Measurements from ENCODE around the gene ATP5MG. TPM values are rescaled to one million over a fixed set of nuclear protein-coding genes. Genes with fewer than 3 reads are reported as not detected.

Gene ATP5MG
- polyA plus RNA-seq, 3 donors = 257 to 688 (median 648) TPM

DNA sequence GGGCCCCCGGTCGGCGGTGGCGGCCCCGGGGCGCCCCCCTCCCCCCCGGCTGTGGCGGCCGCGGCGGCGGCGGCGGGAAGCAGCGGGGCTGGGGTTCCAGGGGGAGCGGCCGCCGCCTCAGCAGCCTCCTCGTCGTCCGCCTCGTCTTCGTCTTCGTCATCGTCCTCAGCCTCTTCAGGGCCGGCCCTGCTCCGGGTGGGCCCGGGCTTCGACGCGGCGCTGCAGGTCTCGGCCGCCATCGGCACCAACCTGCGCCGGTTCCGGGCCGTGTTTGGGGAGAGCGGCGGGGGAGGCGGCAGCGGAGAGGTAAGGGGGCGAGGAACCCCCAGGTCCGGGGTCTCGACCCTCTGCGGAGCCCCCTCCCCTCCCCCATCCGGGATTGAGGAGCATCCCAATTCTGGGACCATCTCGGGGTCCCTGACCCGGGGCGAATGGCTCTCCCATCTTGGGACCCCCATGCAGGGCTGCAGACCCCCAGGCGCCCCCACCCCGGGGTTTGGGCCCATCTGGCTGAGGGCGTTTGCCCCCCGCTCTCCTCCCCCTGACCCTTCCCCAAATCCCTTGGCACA, 35.3 kb downstream of the ATP5MG start:
- Mint-ChIP-seq H3K4me3 (peak overlapping the region; percentile 93 to 96), H3K9me3 (no peaks in the 10 kb centered on the region), H3K36me3 (peaks cover 3 to 6% of the 10 kb centered on the region in 2 donors), H3K27ac (peak overlapping the region in 6 of 7 donors; percentile 65 to 87 (median 76)), H3K4me1 (peaks cover 55% of the 10 kb centered on the region), H3K27me3 (ENCODE audit: low read depth in 3 of 3) (peaks cover 0 to 4% (median 0%) of the 10 kb centered on the region in 3 donors)
- H3K36me3 ChIP-seq (replicated peaks in 1 of 2; ENCODE audit: control insufficient read depth in 1 of 2, insufficient read depth in 2 of 2, low read length in 2 of 2) = peaks cover 0 to 1% of the 10 kb centered on the region in 2 donors
- peaks cover 52% of the 10 kb centered on the region for H3K79me2 ChIP-seq (ENCODE audit: insufficient read depth, low read length)
- peaks cover 50% of the 10 kb centered on the region for H4K20me1 ChIP-seq (ENCODE audit: insufficient read depth, low read length)
- peaks cover 39 to 52% of the 10 kb centered on the region in 2 donors for H3K4me1 ChIP-seq (ENCODE audit: control insufficient read depth in 1 of 2, insufficient read depth in 2 of 2, low read length in 2 of 2)
- peak overlapping the region; percentile 77 for H3K9ac ChIP-seq (ENCODE audit: insufficient read depth, low read length, poor library complexity, severe bottlenecking)
- DNase-seq = peak in 1 of 3 donors; percentile 26
- peak overlapping the region; percentile 93 for H2AFZ ChIP-seq (ENCODE audit: insufficient read depth, low read depth, low read length, poor library complexity, severe bottlenecking)
- H3K4me2 ChIP-seq (replicated peaks; ENCODE audit: extremely low read depth, low read length, poor library complexity, severe bottlenecking) = peak overlapping the region; percentile 84
- H3K27ac ChIP-seq (ENCODE audit: low read depth in 1 of 2, low read length in 2 of 2) = peak overlapping the region; percentile 9 to 73
- TF ChIP-seq, protein P1, sequence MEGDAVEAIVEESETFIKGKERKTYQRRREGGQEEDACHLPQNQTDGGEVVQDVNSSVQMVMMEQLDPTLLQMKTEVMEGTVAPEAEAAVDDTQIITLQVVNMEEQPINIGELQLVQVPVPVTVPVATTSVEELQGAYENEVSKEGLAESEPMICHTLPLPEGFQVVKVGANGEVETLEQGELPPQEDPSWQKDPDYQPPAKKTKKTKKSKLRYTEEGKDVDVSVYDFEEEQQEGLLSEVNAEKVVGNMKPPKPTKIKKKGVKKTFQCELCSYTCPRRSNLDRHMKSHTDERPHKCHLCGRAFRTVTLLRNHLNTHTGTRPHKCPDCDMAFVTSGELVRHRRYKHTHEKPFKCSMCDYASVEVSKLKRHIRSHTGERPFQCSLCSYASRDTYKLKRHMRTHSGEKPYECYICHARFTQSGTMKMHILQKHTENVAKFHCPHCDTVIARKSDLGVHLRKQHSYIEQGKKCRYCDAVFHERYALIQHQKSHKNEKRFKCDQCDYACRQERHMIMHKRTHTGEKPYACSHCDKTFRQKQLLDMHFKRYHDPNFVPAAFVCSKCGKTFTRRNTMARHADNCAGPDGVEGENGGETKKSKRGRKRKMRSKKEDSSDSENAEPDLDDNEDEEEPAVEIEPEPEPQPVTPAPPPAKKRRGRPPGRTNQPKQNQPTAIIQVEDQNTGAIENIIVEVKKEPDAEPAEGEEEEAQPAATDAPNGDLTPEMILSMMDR (IDR thresholded peaks at IDR 0.05) = no peak
- under 1% methylated on average over 44 of the region's 55 CpGs for WGBS (ENCODE audit: insufficient coverage)
- intact Hi-C loops (cut with micrococcal nuclease) = loop anchor here (2.0 to 5.0 kb wide), 2 partner anchors 34 to 36 kb away; partner anchors contain the start of gene ATP5MG (in 2 of the 2)
- H3K4me3 ChIP-seq (replicated peaks in 1 of 3; ENCODE audit: low read depth in 2 of 3, low read length in 3 of 3) = peak overlapping the region; percentile 85 to 94 (median 92)
- no peaks in the 10 kb centered on the region for H3K9me3 ChIP-seq (replicated peaks in 1 of 2; ENCODE audit: control insufficient read depth in 1 of 2, insufficient read depth in 1 of 2, low read length in 2 of 2)
- H3K27me3 ChIP-seq (ENCODE audit: control insufficient read depth in 2 of 2, insufficient read depth in 2 of 2, low read length in 2 of 2) = no peaks in the 10 kb centered on the region

DNA sequence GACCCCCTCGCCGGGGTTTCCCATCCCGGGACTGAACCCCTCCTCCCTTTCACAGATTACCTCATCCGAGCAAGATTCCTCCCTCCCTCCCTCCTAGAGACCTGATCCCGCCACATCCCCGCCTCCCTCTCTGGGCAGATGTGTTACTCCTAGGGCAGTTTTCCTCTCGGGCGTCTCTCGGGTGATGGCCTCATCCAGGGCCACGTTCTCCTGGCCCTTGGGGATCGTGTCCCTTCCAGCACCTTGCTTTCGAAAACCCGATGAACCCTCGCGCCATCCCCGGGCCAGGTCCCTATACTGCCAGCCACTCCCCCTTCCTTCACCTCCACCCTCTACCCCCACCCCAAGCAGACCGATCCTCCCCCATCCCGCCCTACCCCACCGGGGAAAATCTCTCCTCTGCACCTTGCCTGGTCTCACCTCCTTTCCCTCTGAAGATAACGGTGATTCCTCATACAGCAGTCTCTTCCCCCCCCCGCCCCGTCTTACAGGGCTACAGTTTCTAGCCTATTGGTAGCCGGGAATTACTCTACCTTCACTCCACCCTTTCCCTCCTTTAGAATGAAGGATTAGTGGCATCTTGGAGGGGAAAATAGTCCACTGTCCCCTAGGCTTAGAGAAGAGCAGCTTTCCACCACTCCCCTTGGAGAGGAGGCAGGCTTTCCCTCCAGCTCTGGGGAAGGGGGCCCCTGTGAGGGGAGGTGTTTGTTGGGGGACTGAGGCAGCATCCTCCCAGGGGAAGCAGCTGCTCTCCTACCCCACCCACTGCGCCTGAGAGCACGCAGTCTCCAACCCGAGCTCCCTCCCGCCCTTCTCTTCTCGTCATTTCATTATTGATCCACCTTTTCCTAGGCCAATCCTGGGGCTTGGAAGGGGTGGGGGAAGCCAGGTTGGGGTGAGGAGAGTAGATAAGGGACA, 36.1 kb downstream of the ATP5MG start:
- Histone ChIP-seq H3K9me3 (replicated peaks in 1 of 2; ENCODE audit: control insufficient read depth in 1 of 2, insufficient read depth in 1 of 2, low read length in 2 of 2) (no peaks in the 10 kb centered on the region), H2AFZ (ENCODE audit: insufficient read depth, low read depth, low read length, poor library complexity, severe bottlenecking) (peak overlapping the region; percentile 93), H3K4me1 (ENCODE audit: control insufficient read depth in 1 of 2, insufficient read depth in 2 of 2, low read length in 2 of 2) (peaks cover 39 to 56% of the 10 kb centered on the region in 2 donors), H3K36me3 (replicated peaks in 1 of 2; ENCODE audit: control insufficient read depth in 1 of 2, insufficient read depth in 2 of 2, low read length in 2 of 2) (peaks cover 0 to 8% of the 10 kb centered on the region in 2 donors), H4K20me1 (ENCODE audit: insufficient read depth, low read length) (peaks cover 58% of the 10 kb centered on the region), H3K79me2 (ENCODE audit: insufficient read depth, low read length) (peaks cover 59% of the 10 kb centered on the region), H3K4me2 (replicated peaks; ENCODE audit: extremely low read depth, low read length, poor library complexity, severe bottlenecking) (peak overlapping the region; percentile 84), H3K4me3 (replicated peaks in 1 of 3; ENCODE audit: low read depth in 2 of 3, low read length in 3 of 3) (peak overlapping the region; percentile 85 to 94 (median 92)), H3K9ac (ENCODE audit: insufficient read depth, low read length, poor library complexity, severe bottlenecking) (peak overlapping the region; percentile 77), H3K27me3 (ENCODE audit: control insufficient read depth in 2 of 2, insufficient read depth in 2 of 2, low read length in 2 of 2) (no peaks in the 10 kb centered on the region), H3K27ac (ENCODE audit: low read depth in 1 of 2, low read length in 2 of 2) (peak overlapping the region; percentile 20 to 73)
- WGBS (ENCODE audit: insufficient coverage) = 0% methylated on average over 16 of the region's 28 CpGs
- peak in 1 of 3 donors; percentile 10 for DNase-seq
- peaks cover 4 to 6% of the 10 kb centered on the region in 2 donors for H3K36me3 Mint-ChIP-seq
- no peaks in the 10 kb centered on the region for H3K9me3 Mint-ChIP-seq
- TF ChIP-seq, protein P1 (IDR thresholded peaks at IDR 0.05) = no peak
- peak overlapping the region; percentile 93 to 96 for H3K4me3 Mint-ChIP-seq
- H3K4me1 Mint-ChIP-seq = peaks cover 61% of the 10 kb centered on the region
- peak overlapping the region; percentile 73 to 90 (median 87) for H3K27ac Mint-ChIP-seq
- intact Hi-C loops (cut with micrococcal nuclease) = loop anchor here (2.0 to 5.0 kb wide), 2 partner anchors 35 to 37 kb away; partner anchors contain the start of gene ATP5MG (in 2 of the 2)
- peaks cover 0 to 4% (median 0%) of the 10 kb centered on the region in 3 donors for H3K27me3 Mint-ChIP-seq (ENCODE audit: low read depth in 3 of 3)
